GM12875 (cell line): ENCODE data around the gene RECK.
"Not testable (repeated sequence)": the region's sequence is repeated elsewhere in the genome, so short reads cannot be mapped to it uniquely, and the experiment has no call there.

Experiments
- H3K4me3 ChIP-seq: one replicate; pipeline ENCODE4 v1.5.1; 2011; ENCODE audit warnings: low read depth, low read length, control low read depth
- TF ChIP-seq, protein P1 (sequence below): IDR thresholded peaks from 2 replicates; pipeline ENCODE4 v1.5.1; 2011; ENCODE audit warnings: low read depth, mild to moderate bottlenecking, control low read depth, inconsistent platforms, low read length, moderate library complexity, borderline replicate concordance; ENCODE audit not compliant: insufficient read depth

The RECK gene

DNA sequence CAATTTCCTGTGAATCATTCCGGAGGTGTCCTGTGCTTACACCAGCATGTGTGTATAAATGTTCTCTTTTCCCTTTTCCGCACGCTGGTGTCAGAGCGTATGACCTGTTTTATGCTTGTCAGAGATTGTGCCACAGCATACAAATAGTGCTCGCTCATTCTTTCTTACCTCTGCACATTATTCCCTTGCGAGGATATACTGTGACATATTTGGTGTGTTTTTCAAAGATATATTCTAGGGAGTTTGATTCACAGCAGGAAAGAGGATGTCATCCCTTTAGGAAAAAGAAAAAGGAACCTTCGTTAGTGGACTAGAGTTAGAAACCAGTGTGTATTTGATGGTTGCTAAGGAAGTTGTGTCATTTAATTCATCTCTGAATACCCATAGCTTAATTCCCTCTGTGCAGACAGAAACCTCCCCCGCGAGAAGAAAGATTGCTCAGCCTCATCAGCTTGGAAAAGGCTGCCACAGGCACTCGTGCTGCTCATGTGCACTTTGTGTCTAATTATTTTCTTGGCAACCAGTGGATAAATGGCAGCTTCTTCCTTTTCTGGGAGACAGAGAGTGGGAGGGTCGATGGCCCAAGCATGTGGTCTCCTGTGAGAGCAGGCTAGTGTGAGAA lies 117.7 kb downstream of the RECK start:
- TF ChIP-seq, protein P1, sequence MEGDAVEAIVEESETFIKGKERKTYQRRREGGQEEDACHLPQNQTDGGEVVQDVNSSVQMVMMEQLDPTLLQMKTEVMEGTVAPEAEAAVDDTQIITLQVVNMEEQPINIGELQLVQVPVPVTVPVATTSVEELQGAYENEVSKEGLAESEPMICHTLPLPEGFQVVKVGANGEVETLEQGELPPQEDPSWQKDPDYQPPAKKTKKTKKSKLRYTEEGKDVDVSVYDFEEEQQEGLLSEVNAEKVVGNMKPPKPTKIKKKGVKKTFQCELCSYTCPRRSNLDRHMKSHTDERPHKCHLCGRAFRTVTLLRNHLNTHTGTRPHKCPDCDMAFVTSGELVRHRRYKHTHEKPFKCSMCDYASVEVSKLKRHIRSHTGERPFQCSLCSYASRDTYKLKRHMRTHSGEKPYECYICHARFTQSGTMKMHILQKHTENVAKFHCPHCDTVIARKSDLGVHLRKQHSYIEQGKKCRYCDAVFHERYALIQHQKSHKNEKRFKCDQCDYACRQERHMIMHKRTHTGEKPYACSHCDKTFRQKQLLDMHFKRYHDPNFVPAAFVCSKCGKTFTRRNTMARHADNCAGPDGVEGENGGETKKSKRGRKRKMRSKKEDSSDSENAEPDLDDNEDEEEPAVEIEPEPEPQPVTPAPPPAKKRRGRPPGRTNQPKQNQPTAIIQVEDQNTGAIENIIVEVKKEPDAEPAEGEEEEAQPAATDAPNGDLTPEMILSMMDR = no peak
- H3K4me3 ChIP-seq = no peak overlapping the region

DNA sequence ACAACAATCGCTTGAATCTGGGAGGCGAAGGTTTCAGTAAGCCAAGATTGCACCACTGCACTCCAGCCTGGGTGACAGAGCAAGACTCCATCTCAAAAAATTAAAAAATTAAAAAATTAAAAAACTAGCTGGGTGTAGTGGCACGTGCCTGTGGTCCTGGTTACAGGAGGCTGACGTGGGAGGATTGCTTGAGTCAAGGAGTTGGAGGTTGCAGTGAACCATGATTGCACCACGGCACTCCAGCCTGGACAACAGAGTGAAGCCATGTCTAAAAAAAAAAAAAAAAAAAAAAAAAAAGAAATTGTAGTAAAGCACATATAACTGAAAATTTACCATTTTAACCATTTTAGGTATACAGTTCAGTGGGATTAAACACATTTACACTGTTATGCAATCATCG lies 119.4 kb downstream of the RECK start:
- no peak overlapping the region for H3K4me3 ChIP-seq
- TF ChIP-seq, protein P1 = no peak

DNA sequence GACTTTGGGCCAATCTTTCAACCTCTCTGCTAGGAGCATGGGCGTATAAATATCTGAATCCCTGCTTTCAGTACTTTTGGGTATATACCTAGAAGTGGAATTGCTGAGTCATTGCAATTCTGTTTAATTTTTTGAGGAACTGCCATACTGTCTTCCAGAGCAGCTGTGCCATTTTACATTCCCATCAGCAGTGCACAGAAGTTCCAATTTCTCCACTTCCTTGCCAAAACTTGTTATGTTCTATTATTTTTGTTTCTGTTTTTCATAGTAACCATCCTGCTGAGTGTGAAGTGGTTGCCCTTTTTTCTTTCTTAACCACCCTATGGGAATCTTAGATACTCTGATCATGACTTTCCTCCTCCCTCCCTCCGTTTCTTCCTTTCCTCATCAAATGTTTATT lies 121.4 kb downstream of the RECK start:
- TF ChIP-seq, protein P1 = no peak
- no peak overlapping the region for H3K4me3 ChIP-seq

DNA sequence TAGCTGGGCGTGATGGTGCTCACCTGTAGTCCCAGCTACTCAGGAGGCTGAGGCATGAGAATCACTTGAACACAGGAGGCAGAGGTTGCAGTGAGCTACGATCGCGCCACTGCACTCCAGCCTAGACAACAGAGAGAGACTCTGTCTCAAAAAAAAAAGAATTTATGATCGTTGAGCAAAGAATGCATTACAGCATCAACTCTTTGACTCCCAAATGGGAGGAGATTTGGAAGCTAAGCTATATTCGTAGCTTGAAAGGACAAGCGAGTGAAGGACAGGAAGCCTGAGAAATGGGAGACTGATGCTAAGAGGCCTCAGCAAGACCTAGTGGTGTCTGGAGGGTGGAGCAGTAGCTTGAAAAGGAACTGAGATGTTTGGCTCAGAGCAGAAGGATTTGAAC lies 122.2 kb downstream of the RECK start:
- TF ChIP-seq, protein P1 = no peak
- H3K4me3 ChIP-seq = no peak overlapping the region

DNA sequence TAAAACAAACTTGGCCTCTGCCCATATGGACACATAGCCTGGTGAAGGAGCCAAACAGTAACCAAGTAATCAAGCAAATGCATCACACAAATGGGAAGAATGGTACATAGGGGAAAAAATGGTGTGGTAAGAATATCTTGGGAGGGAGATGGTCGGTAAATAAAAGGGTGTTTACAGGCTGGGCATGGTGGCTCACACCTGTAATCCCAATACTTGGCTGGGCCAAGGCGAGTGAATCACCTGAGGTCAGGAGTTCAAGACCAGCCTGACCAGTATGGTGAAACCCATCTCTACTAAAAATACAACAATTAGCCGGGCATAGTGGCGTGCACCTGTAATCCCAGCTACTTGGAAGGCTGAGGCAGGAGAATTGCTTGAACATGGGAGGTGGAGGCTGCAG lies 122.8 kb downstream of the RECK start:
- H3K4me3 ChIP-seq = not testable (repeated sequence)

DNA sequence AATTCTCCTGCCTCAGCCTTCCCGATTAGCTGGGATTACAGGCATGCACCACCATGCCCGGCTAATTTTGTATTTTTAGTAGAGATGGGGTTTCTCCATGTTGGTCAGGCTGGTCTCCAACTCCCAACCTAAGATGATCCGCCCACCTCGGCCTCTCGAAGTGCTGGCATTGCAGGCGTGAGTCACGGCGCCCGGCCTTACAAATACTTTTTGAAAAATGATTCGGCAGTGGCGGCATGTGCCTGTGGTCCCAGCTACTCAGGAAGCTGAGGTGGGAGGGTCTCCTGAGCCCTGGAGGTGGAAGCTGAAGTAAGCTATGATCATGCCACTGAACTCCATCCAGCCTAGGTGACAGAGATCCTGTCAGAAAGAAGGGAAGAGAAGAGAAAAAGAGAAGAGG lies 123.4 kb downstream of the RECK start:
- H3K4me3 ChIP-seq = not testable (repeated sequence)

DNA sequence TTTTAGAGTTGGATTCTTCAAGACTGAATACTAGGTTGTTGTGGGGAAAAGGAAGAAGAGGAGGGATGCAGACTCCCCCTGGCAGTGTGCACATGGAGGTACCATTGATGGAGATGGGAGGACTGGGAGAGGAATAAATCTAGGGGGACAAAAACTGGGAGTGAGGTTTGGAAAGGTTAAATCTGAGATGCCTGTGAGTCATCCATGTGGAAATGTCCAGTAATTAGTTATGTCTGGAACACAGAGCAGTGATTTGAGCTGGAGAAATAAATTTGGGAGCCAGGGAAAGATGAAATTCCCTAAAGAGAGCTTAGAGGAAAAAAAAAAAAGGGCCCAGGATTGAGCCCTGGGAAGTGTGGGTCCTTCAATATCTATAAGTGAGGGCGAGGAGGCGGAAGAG lies 124.5 kb downstream of the RECK start:
- TF ChIP-seq, protein P1 = no peak
- H3K4me3 ChIP-seq = no peak overlapping the region

DNA sequence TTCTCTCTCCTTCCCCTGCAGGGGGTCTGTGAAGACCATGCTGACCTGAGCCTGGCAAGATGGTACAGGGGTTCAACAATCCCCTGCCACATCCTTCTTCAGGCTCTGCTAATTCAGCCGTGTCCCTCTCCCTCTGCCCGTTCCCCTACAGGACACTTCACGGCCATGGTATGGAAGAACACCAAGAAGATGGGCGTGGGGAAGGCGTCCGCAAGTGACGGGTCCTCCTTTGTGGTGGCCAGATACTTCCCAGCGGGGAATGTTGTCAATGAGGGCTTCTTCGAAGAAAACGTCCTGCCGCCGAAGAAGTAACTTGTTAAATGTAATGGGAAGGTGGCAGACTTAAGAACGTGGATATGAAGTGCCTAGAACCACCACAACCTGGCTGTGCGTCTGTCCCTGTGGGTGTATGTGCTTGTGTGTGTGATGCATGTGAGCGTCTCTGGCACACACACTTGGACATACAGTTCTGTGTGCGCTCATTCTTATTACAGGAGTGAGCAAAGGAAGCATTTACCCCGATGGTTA lies 125.6 kb downstream of the RECK start:
- TF ChIP-seq, protein P1 = no peak
- H3K4me3 ChIP-seq = no peak overlapping the region
